B cell (primary cell): ENCODE results near the gene SYNRG.

ENCODE experiments used
- CTCF ChIP-seq: fragments of 200-600 bp; IDR thresholded peaks from one replicate; pipeline ENCODE4 v1.8.0; 2022; ENCODE audit warnings: antibody characterized with exemption, mild to moderate bottlenecking
- EZH2 ChIP-seq: IDR thresholded peaks from 2 replicates; pipeline ENCODE4 v1.6.1; 2012; ENCODE audit warnings: borderline replicate concordance, low read depth, mild to moderate bottlenecking, moderate library complexity, low read length; ENCODE audit not compliant: insufficient read depth, poor library complexity, severe bottlenecking

DNA sequence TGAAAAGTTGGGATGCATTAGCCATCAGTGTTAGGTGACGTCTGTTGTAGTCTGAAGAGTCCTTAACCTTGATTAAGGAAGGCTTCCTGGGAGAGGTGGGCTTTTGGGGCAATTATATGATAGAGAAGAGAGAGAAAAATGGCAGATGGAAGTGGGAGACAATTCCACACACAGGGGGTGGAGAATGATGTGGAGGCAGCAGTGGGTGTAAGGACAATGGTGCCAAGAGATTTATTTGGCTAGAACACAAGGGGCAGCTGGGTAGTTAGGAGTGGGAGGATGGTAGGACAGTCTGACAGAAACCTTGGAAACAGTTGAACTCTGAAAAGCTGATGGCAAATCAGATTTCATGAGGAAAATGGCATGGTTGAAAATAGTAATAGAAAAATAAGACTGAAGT, 130.2 kb downstream of the SYNRG start:
- TF ChIP-seq CTCF, result no peak
- TF ChIP-seq EZH2, result no peak
